ENCODE results near the gene WDR27. TPM values are rescaled to one million over a fixed set of nuclear protein-coding genes. Genes with fewer than 3 reads are reported as not detected.

Gene WDR27
- total and polyA plus RNA-seq, 2 donors from 2014 or later, result 12.3 to 45.0 TPM

DNA sequence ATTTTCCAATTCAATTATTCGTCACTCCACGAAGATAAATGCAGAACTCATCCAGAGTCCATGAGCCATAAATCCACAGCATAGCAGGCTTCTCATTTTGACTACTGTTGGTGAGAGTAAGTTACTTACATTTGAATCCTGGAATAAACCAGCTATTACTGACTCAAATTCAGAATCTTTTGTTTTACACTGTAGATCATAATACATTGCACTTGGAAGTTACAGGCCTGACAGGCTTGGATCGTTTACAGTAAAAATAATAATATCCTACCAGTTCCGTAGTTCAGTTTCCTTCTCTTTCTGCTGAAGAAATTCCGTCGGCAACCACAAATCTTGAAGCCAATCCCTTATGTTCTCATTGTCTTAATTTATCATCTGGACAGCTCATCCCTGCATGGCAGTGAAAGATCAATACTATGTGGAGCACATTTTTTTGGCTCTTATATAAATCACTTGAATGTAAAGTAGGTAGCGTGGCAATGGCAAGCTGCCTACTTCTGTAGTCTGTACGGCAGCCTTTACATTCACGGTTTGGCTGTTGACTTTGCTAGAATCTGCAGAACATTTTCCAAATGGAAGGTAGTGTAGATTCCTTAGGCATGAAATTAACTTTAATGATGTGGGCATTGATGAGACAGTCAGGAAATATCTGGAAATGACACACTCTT, 142.9 kb downstream of the WDR27 start:
- Histone ChIP-seq H3K27ac (ENCODE audit: low read depth in 2 of 2, low read length in 2 of 2) (no peak overlapping the region), H3K27me3 (ENCODE audit: control insufficient read depth, insufficient read depth, low read length) (no peaks in the 10 kb centered on the region), H3K36me3 (ENCODE audit: control insufficient read depth in 2 of 3, insufficient read depth in 3 of 3, low read length in 3 of 3) (no peaks in the 10 kb centered on the region), H3K9ac (ENCODE audit: low read length in 3 of 3) (no peak overlapping the region), H3K4me3 (ENCODE audit: low read length in 3 of 3) (no peak overlapping the region), H3K4me1 (ENCODE audit: control insufficient read depth in 2 of 3, insufficient read depth in 2 of 3, low read depth in 1 of 3, low read length in 3 of 3) (no peaks in the 10 kb centered on the region), H3K9me3 (ENCODE audit: control insufficient read depth in 2 of 3, insufficient read depth in 1 of 3, low read length in 3 of 3) (peaks cover 0 to 5% (median 0%) of the 10 kb centered on the region in 3 donors)
- FAIRE-seq, result no peak
- intact Hi-C loops (cut with DNase I), result no loop called here
- DNase-seq, result no peak
- no peak for TF ChIP-seq CTCF (IDR thresholded peaks at IDR 0.05; ENCODE audit: borderline replicate concordance, extremely low read depth, insufficient read depth)

- no peak for DNase-seq
- Histone ChIP-seq H3K27me3 (ENCODE audit: control insufficient read depth, insufficient read depth, low read length) (no peaks in the 10 kb centered on the region), H3K4me1 (ENCODE audit: control insufficient read depth in 2 of 3, insufficient read depth in 2 of 3, low read depth in 1 of 3, low read length in 3 of 3) (no peaks in the 10 kb centered on the region), H3K27ac (ENCODE audit: low read depth in 2 of 2, low read length in 2 of 2) (no peak overlapping the region), H3K4me3 (ENCODE audit: low read length in 3 of 3) (no peak overlapping the region), H3K9ac (ENCODE audit: low read length in 3 of 3) (no peak overlapping the region), H3K9me3 (ENCODE audit: control insufficient read depth in 2 of 3, insufficient read depth in 1 of 3, low read length in 3 of 3) (peaks cover 0 to 5% (median 0%) of the 10 kb centered on the region in 3 donors), H3K36me3 (ENCODE audit: control insufficient read depth in 2 of 3, insufficient read depth in 3 of 3, low read length in 3 of 3) (no peaks in the 10 kb centered on the region)
- intact Hi-C loops (cut with DNase I), result no loop called here
- no peak for FAIRE-seq
- TF ChIP-seq CTCF (IDR thresholded peaks at IDR 0.05; ENCODE audit: borderline replicate concordance, extremely low read depth, insufficient read depth), result no peak
Observed at GRCh38 chr6:169558378-169558773, 143.5 kb downstream of the WDR27 start.

- no peak for FAIRE-seq
- H3K4me1 ChIP-seq (ENCODE audit: control insufficient read depth in 2 of 3, insufficient read depth in 2 of 3, low read depth in 1 of 3, low read length in 3 of 3), result no peaks in the 10 kb centered on the region
- no peaks in the 10 kb centered on the region for H3K27me3 ChIP-seq (ENCODE audit: control insufficient read depth, insufficient read depth, low read length)
- H3K9me3 ChIP-seq (ENCODE audit: control insufficient read depth in 2 of 3, insufficient read depth in 1 of 3, low read length in 3 of 3), result peaks cover 0 to 5% (median 0%) of the 10 kb centered on the region in 3 donors
- intact Hi-C loops (cut with DNase I), result no loop called here
- no peak overlapping the region for H3K9ac ChIP-seq (ENCODE audit: low read length in 3 of 3)
- H3K27ac ChIP-seq (ENCODE audit: low read depth in 2 of 2, low read length in 2 of 2), result no peak overlapping the region
- TF ChIP-seq CTCF (IDR thresholded peaks at IDR 0.05; ENCODE audit: borderline replicate concordance, extremely low read depth, insufficient read depth), result no peak
- DNase-seq, result no peak
- H3K4me3 ChIP-seq (ENCODE audit: low read length in 3 of 3), result no peak overlapping the region
- H3K36me3 ChIP-seq (ENCODE audit: control insufficient read depth in 2 of 3, insufficient read depth in 3 of 3, low read length in 3 of 3), result no peaks in the 10 kb centered on the region
Observed at GRCh38 chr6:169557887-169558286, 143.9 kb downstream of the WDR27 start.

Data from kidney (tissue), 14 donors.